ENCODE measurements around the gene ANKRD31.

The ANKRD31 gene

GRCh38 chr5:75199071-75199470 is 37.6 kb downstream of the ANKRD31 start:
- H3K4me3 Mint-ChIP-seq = no peak overlapping the region
- no peak overlapping the region for H3K27ac Mint-ChIP-seq
- H3K27me3 Mint-ChIP-seq (ENCODE audit: low read depth) = no peaks in the 10 kb centered on the region
- no peak for TF ChIP-seq CTCF (IDR thresholded peaks at IDR 0.05; ENCODE audit: unreplicated experiment in 3 of 3)
- no peaks in the 10 kb centered on the region for H3K9me3 Mint-ChIP-seq
- no peaks in the 10 kb centered on the region for H3K36me3 Mint-ChIP-seq (ENCODE audit: low read depth)
- no peaks in the 10 kb centered on the region for H3K4me1 Mint-ChIP-seq

- no peak for TF ChIP-seq CTCF (IDR thresholded peaks at IDR 0.05; ENCODE audit: unreplicated experiment in 3 of 3)
- no peaks in the 10 kb centered on the region for H3K36me3 Mint-ChIP-seq (ENCODE audit: low read depth)
Observed at GRCh38 chr5:75197745-75198144, 38.9 kb downstream of the ANKRD31 start.

GRCh38 chr5:75192804-75193203 is 43.9 kb downstream of the ANKRD31 start:
- H3K4me1 Mint-ChIP-seq = no peaks in the 10 kb centered on the region

More at GRCh38 chr5:75197745-75198144, 38.9 kb downstream of the ANKRD31 start:
- no peaks in the 10 kb centered on the region for H3K27me3 Mint-ChIP-seq (ENCODE audit: low read depth)
- no peak overlapping the region for H3K4me3 Mint-ChIP-seq
- H3K27ac Mint-ChIP-seq = no peak overlapping the region
- no peaks in the 10 kb centered on the region for H3K4me1 Mint-ChIP-seq
- H3K9me3 Mint-ChIP-seq = no peaks in the 10 kb centered on the region

GRCh38 chr5:75192264-75192663 is 44.4 kb downstream of the ANKRD31 start:
- Mint-ChIP-seq H3K9me3 (no peaks in the 10 kb centered on the region), H3K27ac (no peak overlapping the region), H3K27me3 (ENCODE audit: low read depth) (no peaks in the 10 kb centered on the region), H3K4me1 (no peaks in the 10 kb centered on the region), H3K4me3 (no peak overlapping the region), H3K36me3 (ENCODE audit: low read depth) (no peaks in the 10 kb centered on the region)
- TF ChIP-seq CTCF (IDR thresholded peaks at IDR 0.05; ENCODE audit: unreplicated experiment in 3 of 3) = no peak

More at GRCh38 chr5:75192804-75193203, 43.9 kb downstream of the ANKRD31 start:
- no peak overlapping the region for H3K27ac Mint-ChIP-seq
- H3K36me3 Mint-ChIP-seq (ENCODE audit: low read depth) = no peaks in the 10 kb centered on the region
- H3K9me3 Mint-ChIP-seq = no peaks in the 10 kb centered on the region
- no peak overlapping the region for H3K4me3 Mint-ChIP-seq
- TF ChIP-seq CTCF (IDR thresholded peaks at IDR 0.05; ENCODE audit: unreplicated experiment in 3 of 3) = no peak
- no peaks in the 10 kb centered on the region for H3K27me3 Mint-ChIP-seq (ENCODE audit: low read depth)

GRCh38 chr5:75190227-75190626 is 46.5 kb downstream of the ANKRD31 start:
- Mint-ChIP-seq H3K27ac (no peak overlapping the region), H3K36me3 (ENCODE audit: low read depth) (no peaks in the 10 kb centered on the region), H3K4me3 (no peak overlapping the region)

More at GRCh38 chr5:75190227-75190626, 46.5 kb downstream of the ANKRD31 start:
- Mint-ChIP-seq H3K9me3 (no peaks in the 10 kb centered on the region), H3K27me3 (ENCODE audit: low read depth) (no peaks in the 10 kb centered on the region), H3K4me1 (no peaks in the 10 kb centered on the region)
- no peak for TF ChIP-seq CTCF (IDR thresholded peaks at IDR 0.05; ENCODE audit: unreplicated experiment in 3 of 3)

Data from nephron (organoid).